Putamen (tissue), 1 donor: ENCODE results near the gene TUBA1C.
"Not testable (repeated sequence)": the region's sequence is repeated elsewhere in the genome, so short reads cannot be mapped to it uniquely, and the experiment has no call there.

Experiments used
- DNase-seq: peaks from one replicate; pipeline ENCODE4 v3.0.0-alpha.2; 2016; ENCODE audit warnings: low spot score

The TUBA1C gene

GRCh38 chr12:49264873-49265792 lies at the start of gene TUBA1C:
Gene TUBA1C (plus strand): TSS chr12:49265082. CDS start chr12:49265182, 100 bp downstream.
- DNase-seq: peak; percentile 41

DNA sequence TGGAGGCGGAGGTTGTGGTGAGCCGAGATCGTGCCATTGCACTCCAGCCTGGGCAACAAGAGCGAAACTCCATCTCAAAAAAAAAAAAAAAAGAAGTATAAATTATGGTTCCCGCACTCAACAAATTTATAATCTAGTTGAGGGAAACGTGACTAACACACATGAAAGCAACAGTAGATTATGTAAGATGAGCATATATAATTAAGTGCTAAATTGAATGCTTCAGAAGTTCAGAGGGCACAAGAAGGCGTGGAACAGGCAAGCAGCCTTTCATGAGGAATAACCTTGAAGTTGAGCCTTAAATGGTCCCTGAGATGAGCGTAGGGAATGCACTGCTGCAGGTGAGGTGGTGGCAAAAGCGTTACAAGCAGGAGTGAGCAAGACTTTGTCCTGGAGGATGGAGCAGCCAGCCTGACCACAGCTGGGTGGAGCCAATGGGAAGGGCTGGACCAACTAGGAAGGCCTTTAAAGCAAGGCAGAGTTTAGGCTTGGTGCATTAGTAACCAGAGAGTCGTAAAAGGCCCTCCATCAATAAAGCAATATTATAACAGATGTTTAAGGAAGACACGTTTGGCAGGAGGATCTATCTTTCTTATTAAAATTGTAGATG lies 45.4 kb upstream of the TUBA1C start:
- no peak for DNase-seq

DNA sequence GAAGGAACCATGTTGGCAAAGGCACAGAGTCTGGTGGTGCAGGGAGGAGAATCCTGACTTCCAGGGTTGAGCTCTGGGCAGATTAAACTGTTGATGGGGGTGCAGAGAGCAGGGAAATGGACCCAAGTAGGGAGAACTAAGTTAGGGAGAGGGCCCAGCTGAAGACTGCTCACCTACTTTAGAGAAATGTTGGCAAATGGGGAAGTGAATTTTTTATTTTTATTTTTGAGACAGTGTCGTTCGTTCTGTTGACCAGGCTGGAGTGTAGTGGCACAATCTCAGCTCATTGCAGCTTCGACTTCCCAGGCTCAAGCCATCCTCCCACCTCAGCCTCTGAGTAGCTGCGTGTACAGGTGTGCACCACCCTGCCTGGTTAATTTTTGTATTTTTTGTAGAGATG lies 43.9 kb upstream of the TUBA1C start:
- DNase-seq: no peak

GRCh38 chr12:49223122-49223521 lies 41.8 kb upstream of the TUBA1C start:
- DNase-seq: no peak

- no peak for DNase-seq
Measured at GRCh38 chr12:49223590-49224369, 41.1 kb upstream of the TUBA1C start.

DNA sequence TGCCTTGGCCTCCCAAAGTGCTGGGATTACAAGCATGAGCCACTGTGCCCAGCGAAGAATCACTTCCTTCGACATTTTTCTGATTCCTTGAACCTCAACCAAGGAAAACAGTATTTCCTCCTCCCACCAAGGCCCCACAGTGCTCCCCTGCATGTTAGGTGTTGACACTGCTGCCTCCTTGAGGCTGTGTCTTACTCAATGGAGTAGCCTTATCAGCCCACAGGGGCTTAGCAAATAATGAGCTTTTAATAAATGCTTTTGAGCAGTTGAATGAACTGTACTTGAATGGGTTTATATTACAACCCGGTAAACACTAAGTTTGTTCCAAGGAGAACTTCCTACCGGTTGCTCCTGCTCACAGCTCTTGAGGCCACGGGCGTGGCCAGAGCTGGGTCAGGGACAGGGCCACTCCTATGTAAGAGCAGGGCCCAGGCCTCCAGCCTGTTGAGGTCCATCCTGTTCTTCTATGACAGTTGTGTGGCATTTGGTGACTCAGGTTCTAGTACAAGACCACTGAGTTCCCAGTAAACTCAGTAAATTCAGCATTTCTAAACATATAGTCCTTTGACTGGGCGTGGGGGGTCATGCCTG lies 39.2 kb upstream of the TUBA1C start:
- DNase-seq: no peak

DNA sequence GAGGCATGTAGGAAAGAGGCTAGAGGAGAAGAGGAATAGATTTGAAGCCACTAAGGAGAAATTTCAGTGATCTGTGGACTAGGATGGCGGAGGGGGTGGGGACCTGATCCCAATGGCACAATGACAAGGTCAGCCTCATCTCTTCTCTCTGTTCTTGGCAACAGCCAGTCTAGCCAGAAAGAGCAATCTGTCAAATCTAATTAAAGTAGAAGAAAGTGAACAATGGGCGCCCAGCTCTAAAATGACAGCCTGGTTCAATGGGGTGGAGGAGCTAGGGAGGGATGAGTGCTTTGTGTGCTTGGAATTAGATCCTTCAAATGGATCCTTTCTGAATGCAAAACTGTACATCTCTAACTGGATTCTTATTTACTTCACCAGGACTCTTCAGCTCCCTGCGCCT lies 37.2 kb upstream of the TUBA1C start:
- no peak for DNase-seq

- DNase-seq: no peak
Measured at GRCh38 chr12:49228653-49229052, 36.2 kb upstream of the TUBA1C start.

- DNase-seq: no peak
Measured at GRCh38 chr12:49230176-49230804, 34.6 kb upstream of the TUBA1C start.

DNA sequence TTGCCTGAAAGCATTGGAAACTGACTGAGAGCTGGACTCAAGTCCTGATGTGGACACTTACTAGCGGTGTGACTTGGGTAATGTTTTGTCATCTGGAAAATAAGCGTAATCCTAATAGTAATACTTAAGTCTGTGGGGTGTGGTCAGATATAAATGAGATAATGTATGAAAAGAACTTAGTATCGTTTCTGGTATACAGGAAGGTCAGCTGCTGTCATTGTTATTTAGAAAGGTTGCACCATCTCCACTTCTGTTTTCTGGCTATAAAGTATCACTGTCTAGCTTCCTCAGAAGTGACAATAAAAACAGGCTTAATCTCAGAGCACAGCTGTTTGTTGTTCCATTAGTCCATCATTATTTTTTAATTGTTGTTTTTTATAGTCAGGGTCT lies 34.1 kb upstream of the TUBA1C start:
- DNase-seq: no peak

GRCh38 chr12:49231878-49232655 lies 32.8 kb upstream of the TUBA1C start:
- peak; percentile 44 for DNase-seq

GRCh38 chr12:49232940-49233841 lies 31.7 kb upstream of the TUBA1C start:
- DNase-seq: peak; percentile 84

GRCh38 chr12:49233842-49234526 lies 30.9 kb upstream of the TUBA1C start:
- peak; percentile 90 for DNase-seq

GRCh38 chr12:49236423-49236822 lies 28.5 kb upstream of the TUBA1C start:
- DNase-seq: no peak

GRCh38 chr12:49243631-49244030 lies 21.3 kb upstream of the TUBA1C start:
- no peak for DNase-seq

DNA sequence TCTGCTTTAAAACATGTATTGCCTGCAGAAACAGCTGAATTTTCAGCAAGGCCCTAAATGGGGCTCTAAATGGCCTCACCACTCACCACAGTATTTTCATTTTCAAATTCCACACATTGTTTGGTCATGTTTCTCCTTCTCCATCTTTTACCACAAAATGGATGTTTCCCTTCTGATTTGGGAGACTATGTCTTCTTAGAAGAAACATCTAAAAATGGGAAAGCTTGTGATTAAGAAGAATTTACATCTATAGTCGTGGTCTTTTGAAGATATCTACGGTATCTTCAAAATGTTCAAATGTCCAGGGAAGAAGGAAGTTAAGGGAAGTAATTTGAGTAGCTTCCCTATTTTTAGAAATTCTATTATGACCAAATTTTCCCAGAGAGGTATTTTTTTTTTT lies 20.7 kb upstream of the TUBA1C start:
- DNase-seq: no peak

- DNase-seq: no peak
Measured at GRCh38 chr12:49251357-49251756, 13.5 kb upstream of the TUBA1C start.

DNA sequence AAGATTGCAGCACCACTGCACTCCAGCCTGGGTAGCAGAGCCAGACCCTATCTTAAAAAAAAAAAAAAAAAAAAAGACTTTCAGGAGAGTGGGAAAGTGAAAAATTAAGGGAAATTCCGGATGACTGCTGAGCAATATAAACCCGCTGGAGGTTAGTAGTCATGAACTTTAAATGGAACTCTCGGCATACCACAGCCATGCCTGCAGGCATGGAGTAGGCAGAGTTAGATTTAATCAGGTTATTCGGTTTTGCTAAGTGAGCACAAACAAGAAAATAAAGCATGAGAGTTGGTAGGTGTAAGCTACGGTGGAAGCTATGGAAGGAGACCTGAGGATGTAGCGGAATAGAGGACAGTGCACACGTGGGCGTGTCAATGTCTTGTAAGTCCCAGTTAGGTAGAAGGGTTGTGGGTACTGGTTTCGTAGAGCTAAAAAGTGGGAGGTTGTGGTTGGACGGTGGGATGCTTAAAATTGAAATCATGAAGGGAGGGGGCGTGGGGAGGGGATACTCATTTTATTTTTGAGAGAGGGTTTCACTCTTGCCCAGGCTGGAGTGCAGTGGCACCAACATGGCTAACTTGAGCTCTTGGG lies 11.8 kb upstream of the TUBA1C start:
- DNase-seq: no peak

DNA sequence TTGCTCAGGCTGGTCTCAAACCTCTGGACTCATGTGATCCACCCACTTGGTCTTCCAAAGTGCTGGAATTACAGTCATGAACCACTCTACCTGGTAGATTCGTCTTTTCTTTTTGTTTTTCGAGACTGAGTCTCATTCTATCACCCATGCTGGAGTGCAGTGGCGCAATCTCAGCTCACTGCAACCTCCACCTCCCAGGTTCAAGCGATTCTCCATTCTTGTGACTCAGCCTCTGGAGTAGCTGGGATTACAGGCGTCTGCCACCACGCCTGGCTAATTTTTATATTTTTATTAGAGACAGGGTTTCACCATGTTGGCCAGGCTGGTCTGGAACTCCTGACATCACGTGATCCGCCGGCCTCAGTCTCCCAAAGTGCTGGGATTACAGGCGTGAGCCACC lies 9.4 kb upstream of the TUBA1C start:
- DNase-seq: not testable (repeated sequence)
